ENCODE data around the gene APRT.

- TF ChIP-seq, protein P1, sequence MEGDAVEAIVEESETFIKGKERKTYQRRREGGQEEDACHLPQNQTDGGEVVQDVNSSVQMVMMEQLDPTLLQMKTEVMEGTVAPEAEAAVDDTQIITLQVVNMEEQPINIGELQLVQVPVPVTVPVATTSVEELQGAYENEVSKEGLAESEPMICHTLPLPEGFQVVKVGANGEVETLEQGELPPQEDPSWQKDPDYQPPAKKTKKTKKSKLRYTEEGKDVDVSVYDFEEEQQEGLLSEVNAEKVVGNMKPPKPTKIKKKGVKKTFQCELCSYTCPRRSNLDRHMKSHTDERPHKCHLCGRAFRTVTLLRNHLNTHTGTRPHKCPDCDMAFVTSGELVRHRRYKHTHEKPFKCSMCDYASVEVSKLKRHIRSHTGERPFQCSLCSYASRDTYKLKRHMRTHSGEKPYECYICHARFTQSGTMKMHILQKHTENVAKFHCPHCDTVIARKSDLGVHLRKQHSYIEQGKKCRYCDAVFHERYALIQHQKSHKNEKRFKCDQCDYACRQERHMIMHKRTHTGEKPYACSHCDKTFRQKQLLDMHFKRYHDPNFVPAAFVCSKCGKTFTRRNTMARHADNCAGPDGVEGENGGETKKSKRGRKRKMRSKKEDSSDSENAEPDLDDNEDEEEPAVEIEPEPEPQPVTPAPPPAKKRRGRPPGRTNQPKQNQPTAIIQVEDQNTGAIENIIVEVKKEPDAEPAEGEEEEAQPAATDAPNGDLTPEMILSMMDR (conservative IDR thresholded peaks at IDR 0.05; ENCODE audit: low read depth, low read length): peak; percentile 78
- peak; percentile 68 for TF ChIP-seq RAD21 (IDR thresholded peaks at IDR 0.05; ENCODE audit: low read length)
- no peak for TF ChIP-seq BHLHE40 (IDR thresholded peaks at IDR 0.05; ENCODE audit: low read depth, low read length)
- no peak for TF ChIP-seq POLR2A (IDR thresholded peaks at IDR 0.05; ENCODE audit: low read depth, low read length)
- 0 out of 2 replicates have a peak, but pooled peaks have one; percentile 69 for TF ChIP-seq MXI1 (IDR thresholded peaks at IDR 0.05; ENCODE audit: borderline replicate concordance, low read depth, low read length)
- no peak for TF ChIP-seq CEBPB (IDR thresholded peaks at IDR 0.05; ENCODE audit: low read depth, low read length)
- TF ChIP-seq CHD1 (IDR thresholded peaks at IDR 0.05; ENCODE audit: low read depth, low read length): no peak
Observed at GRCh38 chr16:88857728-88858339, 46.1 kb upstream of the APRT start.

All from IMR-90 (cell line).